Measurements from ENCODE around the gene MRM3.

- TF ChIP-seq, protein P1, sequence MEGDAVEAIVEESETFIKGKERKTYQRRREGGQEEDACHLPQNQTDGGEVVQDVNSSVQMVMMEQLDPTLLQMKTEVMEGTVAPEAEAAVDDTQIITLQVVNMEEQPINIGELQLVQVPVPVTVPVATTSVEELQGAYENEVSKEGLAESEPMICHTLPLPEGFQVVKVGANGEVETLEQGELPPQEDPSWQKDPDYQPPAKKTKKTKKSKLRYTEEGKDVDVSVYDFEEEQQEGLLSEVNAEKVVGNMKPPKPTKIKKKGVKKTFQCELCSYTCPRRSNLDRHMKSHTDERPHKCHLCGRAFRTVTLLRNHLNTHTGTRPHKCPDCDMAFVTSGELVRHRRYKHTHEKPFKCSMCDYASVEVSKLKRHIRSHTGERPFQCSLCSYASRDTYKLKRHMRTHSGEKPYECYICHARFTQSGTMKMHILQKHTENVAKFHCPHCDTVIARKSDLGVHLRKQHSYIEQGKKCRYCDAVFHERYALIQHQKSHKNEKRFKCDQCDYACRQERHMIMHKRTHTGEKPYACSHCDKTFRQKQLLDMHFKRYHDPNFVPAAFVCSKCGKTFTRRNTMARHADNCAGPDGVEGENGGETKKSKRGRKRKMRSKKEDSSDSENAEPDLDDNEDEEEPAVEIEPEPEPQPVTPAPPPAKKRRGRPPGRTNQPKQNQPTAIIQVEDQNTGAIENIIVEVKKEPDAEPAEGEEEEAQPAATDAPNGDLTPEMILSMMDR (IDR thresholded peaks at IDR 0.05), result no peak
- TF ChIP-seq POLR2A (IDR thresholded peaks at IDR 0.05), result no peak
Observed at GRCh38 chr17:824378-824777, 42.2 kb downstream of the MRM3 start.
